Activated T-helper 9 cell treated with anti-CD3 and anti-CD28 coated beads, Interleukin-2, amount 50 U/mL, for 16 hours (primary cell): ENCODE results near the gene SYNE3.

ENCODE experiments used
- DNase-seq: peaks from one replicate; pipeline ENCODE4 v3.0.0-alpha.2; 2020; ENCODE audit warnings: low read depth

SYNE3 gene

GRCh38 chr14:95489214-95490137, 27.0 kb downstream of the SYNE3 start:
- no peak for DNase-seq

- DNase-seq: no peak
Measured at GRCh38 chr14:95488376-95489213, 27.9 kb downstream of the SYNE3 start.

GRCh38 chr14:95487669-95488084, 28.8 kb downstream of the SYNE3 start:
- no peak for DNase-seq

DNA sequence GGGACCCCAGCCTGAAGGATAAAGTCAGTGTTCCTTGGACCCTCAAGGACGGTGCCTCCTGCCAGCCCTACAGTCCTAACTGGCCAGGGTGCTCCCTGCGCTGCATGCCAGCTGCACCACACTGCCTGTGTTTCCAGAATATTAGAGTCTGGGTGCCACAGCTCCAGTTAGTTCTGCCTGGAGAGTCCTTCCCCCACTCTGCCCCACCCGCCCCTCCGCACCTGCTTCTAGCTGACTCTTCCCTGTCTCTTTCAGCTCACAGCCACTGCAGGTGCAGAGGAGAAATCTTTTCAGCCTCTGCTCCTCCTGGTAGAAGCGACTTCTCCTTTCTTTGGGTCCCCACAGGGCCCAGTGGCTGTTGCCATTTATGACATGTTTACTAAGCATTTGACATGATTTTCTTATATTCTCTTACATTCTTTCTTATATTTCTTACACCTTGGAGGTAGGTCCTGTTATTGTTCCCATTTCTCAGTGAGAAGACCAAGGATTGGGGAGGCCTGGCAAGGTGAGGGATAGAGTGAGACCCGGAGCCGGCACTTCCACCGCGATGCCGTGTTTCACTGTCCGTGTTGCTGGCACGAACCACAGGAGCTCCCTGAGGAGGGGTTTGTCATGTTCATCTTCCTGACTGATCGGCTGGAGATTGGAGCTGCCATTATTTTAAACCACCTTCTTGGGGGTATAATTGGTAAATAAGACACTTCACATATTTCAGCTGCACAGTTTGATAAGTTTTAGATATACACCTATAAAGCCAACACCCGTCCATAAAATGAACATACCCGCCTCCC, 29.4 kb downstream of the SYNE3 start:
- DNase-seq: no peak

- no peak for DNase-seq
Measured at GRCh38 chr14:95485222-95485819, 31.1 kb downstream of the SYNE3 start.

- no peak for DNase-seq
Measured at GRCh38 chr14:95484296-95484695, 32.2 kb downstream of the SYNE3 start.

- no peak for DNase-seq
Measured at GRCh38 chr14:95483309-95484165, 32.9 kb downstream of the SYNE3 start.

GRCh38 chr14:95482627-95483308, 33.7 kb downstream of the SYNE3 start:
- no peak for DNase-seq

- no peak for DNase-seq
Measured at GRCh38 chr14:95481391-95482022, 34.9 kb downstream of the SYNE3 start.

- DNase-seq: no peak
Measured at GRCh38 chr14:95480887-95481226, 35.6 kb downstream of the SYNE3 start.

DNA sequence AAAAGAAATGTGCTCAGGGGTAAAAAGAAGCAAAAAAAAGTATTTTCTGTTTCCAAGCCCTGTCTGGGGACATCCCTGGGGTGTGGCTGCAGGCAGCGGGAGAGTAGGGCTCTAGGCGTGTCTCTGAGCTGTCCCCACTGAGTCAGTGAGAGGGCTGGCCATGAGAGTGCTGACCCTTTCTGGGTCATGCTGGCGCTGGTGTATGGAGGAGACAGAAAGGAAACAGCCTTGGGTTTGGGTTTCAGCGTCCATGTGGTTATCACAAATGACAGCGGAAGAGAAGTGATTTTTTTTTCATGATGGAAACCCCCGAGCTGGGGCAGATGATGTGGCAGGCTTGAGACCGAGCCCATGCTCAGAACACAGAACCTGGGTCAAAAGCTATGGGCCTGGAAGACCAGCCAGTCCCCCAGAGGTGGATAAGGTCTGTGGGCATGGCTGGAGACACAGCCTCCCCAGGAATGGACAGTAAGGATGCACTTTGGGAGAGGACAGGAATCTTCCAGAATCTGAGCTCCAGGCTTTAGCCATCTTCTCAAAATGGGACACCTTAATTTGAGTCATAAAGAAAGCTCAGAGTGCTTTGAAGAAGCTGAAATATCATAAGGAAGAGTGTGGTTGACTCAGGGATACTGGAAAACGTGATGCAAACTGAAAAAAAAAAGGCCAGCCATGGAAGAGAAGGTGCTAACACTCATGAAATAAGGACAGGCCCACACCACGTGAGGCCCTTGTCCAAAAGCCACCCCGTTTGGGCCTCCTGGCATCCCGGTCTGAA, 36.2 kb downstream of the SYNE3 start:
- DNase-seq: peak; percentile 47

- no peak for DNase-seq
Measured at GRCh38 chr14:95479494-95479893, 37.0 kb downstream of the SYNE3 start.

GRCh38 chr14:95478818-95479217, 37.6 kb downstream of the SYNE3 start:
- DNase-seq: no peak

DNA sequence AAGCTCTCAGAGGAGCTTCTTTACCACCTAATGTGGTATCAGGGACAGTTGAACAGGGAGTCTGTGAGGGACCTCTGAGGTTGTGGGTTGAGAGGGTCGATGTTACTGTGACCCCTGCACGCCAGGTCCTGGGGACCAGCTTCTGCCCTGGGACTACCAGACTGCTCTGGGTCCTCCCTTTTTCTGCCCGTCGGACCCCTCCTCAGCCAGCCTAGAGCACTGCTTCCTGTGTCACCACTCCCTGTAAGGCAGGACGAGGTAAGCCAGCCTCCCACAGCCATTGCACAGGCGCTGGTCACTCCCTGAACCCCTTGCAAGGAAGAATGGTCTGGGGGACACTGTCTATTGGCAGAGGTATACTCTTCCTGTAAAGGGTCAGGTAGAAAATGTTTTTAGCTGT, 38.1 kb downstream of the SYNE3 start:
- no peak for DNase-seq

- DNase-seq: no peak
Measured at GRCh38 chr14:95477411-95478269, 38.8 kb downstream of the SYNE3 start.

- DNase-seq: no peak
Measured at GRCh38 chr14:95476747-95477146, 39.7 kb downstream of the SYNE3 start.

GRCh38 chr14:95475540-95476240, 40.8 kb downstream of the SYNE3 start:
- no peak for DNase-seq
